GM18502 (cell line): ENCODE measurements around the gene ULK4.
"Not testable (repeated sequence)": the region's sequence is repeated elsewhere in the genome, so short reads cannot be mapped to it uniquely, and the experiment has no call there.

Experiments used
- ATAC-seq: cut with Tn5 transposase; IDR thresholded peaks from one replicate; pipeline ENCODE4 v1.9.1; 2021; ENCODE audit warnings: mild to moderate bottlenecking; ENCODE audit not compliant: unreplicated experiment, poor library complexity

ULK4 gene

GRCh38 chr3:41697702-41698101 is 264.2 kb downstream of the ULK4 start:
- ATAC-seq = no peak

DNA sequence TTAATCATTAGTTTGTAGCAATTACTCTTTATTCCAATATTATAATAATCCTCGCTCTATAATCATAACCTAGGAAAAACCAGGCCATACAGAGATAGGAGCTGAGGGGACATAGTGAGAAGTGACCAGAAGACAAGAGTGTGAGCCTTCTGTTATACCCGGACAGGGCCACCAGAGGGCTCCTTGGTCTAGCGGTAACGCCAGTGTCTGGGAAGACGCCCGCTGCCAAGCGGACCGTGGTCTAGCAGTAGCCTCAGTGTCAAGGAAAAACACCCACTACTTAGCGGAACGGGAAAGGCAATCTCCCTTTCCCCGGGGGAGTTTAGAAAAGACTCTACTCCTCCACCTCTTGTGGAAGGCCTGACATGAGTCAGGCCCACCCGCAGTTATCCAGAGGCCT is 266.1 kb downstream of the ULK4 start:
- ATAC-seq = not testable (repeated sequence)

GRCh38 chr3:41693799-41694198 is 268.1 kb downstream of the ULK4 start:
- ATAC-seq = no peak

- no peak for ATAC-seq
Measured at GRCh38 chr3:41690766-41691563, 270.9 kb downstream of the ULK4 start.

DNA sequence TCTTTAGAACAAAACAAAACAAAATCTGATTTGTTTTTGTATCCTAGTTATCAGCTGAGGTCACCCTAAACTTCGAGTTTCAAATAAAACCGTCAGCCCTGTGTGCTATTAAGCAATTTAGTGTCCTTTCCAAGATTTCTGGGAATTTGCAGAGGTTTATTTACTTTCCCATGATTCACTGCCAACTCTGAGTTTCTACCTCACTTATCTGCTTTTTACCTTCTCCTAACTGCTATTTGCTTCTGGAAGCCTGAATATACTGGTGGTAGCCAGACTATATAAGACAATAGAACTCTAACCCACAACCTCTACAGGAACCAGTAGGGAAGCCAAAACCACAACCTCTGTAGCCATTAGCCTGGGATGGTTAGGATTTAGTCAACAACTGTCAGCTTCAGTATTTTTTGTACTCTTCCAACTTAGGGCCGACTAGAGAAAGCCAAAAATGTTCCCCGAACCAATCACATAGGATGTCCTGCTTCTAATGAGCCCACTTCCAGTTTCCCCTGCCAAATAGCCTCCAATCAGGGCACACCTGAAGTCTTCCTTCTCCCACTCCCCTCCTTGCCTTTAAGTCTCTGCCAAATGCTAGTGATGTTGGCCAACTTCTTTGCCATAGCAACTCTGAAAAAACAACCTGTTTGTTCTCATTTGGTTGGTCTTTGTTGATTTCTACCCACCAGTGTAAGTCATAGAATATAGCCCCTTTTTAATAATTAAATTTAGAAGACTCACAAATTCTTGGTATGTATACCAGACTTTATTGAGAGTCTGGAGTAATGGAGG is 273.1 kb downstream of the ULK4 start:
- no peak for ATAC-seq

- ATAC-seq = no peak
Measured at GRCh38 chr3:41684797-41685735, 276.8 kb downstream of the ULK4 start.

- ATAC-seq = no peak
Measured at GRCh38 chr3:41683666-41684350, 278.1 kb downstream of the ULK4 start.

DNA sequence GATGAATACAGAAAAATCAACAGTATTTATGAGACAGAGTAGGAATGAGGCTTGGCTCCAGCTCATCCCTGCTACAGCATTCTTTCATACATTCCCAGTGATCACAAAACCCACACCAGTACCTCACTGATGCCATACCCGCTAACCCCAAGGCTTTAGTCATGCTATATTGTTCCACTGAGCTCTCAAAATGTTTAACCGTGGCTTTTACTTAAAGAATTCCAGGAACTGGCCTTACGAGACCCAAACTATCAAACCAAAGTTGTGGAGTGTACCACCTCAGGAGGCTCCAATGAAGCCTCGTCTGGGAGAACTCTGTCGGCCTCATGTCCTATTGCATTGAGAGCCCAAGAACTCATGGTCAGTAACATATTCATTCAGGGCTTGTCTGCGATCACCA is 278.9 kb downstream of the ULK4 start:
- ATAC-seq = no peak

GRCh38 chr3:41682382-41682781 is 279.5 kb downstream of the ULK4 start:
- no peak for ATAC-seq

DNA sequence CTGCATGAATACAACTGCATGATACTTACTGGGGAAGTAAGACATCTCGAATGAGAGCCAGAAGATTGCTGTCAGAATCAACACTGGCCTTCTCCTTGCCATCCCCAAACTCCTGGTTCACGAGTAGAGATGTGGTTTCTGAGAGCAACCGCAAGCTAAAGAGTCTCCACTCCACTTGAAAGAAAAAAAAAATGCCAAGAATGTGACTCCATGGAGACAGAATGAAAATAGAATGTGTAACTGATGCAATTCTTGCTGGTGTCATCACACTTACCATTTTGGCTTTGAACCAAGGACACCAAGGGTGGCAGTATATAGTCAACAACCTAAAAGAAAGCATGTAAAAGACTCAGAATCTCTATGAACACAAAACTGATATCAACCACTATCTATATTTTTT is 280.4 kb downstream of the ULK4 start:
- ATAC-seq = no peak

- no peak for ATAC-seq
Measured at GRCh38 chr3:41679374-41679773, 282.5 kb downstream of the ULK4 start.

- not testable (repeated sequence) for ATAC-seq
Measured at GRCh38 chr3:41675102-41675501, 286.8 kb downstream of the ULK4 start.

- no peak for ATAC-seq
Measured at GRCh38 chr3:41674449-41674848, 287.5 kb downstream of the ULK4 start.

DNA sequence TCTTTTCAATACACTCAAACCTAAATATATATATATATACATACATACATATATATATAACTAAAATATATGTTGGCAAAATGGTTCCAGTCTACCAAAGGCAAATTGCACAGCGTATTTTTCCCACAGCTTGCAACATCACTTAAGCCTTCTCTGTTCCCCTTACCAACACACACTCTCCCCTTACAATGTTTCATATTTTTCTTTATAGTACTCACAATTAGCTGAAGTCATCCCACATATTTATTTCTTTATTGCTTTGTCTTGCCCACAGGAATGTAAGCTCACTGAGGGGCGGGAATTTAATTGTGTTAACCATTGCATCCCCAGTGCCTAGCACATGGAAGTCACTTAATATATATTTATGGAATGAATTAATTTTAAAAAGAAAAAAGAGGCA is 288.3 kb downstream of the ULK4 start:
- no peak for ATAC-seq

GRCh38 chr3:41668379-41668778 is 293.5 kb downstream of the ULK4 start:
- no peak for ATAC-seq

DNA sequence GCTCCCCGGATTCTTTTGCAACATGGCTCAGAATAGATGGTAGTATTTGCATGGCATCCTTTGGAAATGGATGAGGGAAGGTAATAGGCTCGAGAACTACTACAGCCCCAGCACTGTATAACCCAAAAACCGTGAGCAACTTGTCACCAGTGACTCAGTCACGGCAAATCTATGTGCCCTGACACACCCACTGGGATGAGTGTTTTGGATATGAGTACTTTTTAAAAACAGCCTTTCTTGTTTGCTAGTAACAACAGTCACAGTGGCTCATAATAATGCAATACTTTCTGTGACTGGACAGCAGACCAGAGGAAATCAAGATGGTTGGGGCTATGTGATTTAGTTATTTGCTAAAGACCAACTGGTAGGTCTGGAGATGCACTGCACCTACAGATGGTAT is 299.6 kb downstream of the ULK4 start:
- no peak for ATAC-seq

DNA sequence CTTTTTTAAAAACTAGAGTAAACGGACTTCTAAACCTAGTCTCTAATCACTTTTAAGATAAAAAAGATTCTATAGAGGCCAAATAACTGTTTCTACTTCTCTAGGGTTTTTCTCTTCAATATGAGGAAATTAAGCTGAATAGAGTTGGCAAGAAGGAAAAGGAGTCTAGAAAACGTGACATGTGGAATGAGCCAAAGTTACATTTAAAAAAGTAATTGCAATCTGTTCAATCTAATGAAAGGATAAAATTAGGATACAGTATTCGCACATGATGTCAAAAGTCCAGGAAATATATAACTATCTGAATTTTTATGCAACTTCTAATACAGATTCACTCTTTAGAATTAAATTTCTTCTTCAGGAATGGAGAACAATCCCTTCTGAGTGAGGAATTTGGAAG is 300.1 kb downstream of the ULK4 start:
- no peak for ATAC-seq

DNA sequence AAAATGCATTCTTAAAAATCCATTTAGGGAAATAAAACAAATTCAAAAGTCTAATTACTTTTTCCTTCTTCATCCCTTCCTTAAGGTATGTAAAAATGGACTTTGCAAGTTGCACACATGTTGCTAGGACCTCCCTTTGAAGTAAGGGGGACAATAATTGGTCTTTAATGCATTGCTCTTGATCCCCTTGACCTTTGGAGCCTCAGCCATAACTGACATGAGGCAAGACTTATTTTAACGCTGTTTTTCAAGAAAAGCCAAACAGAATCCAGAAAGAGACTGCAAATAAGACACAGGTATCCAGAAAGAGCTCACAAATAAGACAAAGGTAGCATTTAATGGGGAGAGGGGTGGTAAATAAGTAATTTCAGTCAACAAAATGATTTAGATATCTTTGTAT is 301.4 kb downstream of the ULK4 start:
- no peak for ATAC-seq

DNA sequence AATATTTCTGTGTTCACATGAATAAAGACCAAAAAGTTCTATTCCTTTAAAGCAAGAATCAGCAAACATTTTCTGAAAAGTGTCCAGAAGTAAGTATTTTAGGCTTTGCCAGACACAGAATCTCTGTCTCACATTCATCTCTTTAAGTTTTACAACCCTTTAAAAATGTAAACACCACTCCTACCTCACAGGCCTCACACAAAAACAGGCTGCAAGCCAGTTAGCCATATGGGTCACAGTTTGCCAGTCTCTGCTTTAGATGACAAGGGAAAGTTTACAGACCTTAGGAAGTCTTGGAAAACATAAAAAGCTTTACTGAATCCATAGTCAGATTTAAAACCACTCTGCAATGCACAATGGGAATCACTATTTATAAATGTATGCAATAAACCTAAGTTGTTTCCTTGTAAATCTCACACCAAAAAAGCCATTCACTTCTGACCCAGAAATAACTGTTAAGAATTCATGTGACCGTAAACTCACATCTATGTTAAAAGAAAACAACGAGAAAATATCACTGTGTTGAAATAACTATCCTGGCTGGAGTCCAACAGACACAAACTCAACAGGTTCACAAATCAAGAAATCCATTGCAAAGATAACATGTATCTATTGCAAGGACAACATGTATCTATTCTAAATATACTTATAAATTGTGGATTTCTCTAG is 308.2 kb downstream of the ULK4 start:
- ATAC-seq = no peak

GRCh38 chr3:41652931-41653330 is 309.0 kb downstream of the ULK4 start:
- ATAC-seq = no peak
